Uterus (tissue), 4 donors: Measurements from ENCODE around the gene ALKBH1. TPM values are rescaled to one million over a fixed set of nuclear protein-coding genes. Genes with fewer than 3 reads are reported as not detected.

Source experiments
- DNase-seq, 2 donors: peaks; one replicate each; pipeline ENCODE4 v3.0.0-alpha.2; 2019 to 2020
- H3K27ac ChIP-seq, 2 donors: fragments of 200-600 bp; sonication (generic); 1 replicate in 1 of 2; 2 replicates in 1 of 2; pipeline ENCODE4 v1.5.1; 2016 to 2018
- H3K27me3 ChIP-seq, 2 donors: fragments of 200-600 bp; sonication (generic); one replicate each; pipeline ENCODE4 v1.5.1; 2018 to 2019; ENCODE audit warnings: control low read depth in 1 of 2
- H3K36me3 ChIP-seq, 2 donors: fragments of 200-600 bp; sonication (generic); one replicate each; pipeline ENCODE4 v1.5.1; 2019; ENCODE audit warnings: control low read depth in 1 of 2
- H3K4me1 ChIP-seq, 2 donors: fragments of 200-600 bp; sonication (generic); one replicate each; pipeline ENCODE4 v1.5.1; 2018 to 2019; ENCODE audit warnings: control low read depth in 1 of 2
- H3K4me3 ChIP-seq, 2 donors: fragments of 200-600 bp; sonication (generic); 1 replicate in 1 of 2; 2 replicates in 1 of 2; pipeline ENCODE4 v1.5.1; 2018 to 2019; ENCODE audit warnings: mild to moderate bottlenecking in 1 of 2
- H3K9me3 ChIP-seq, 2 donors: fragments of 200-600 bp; sonication (generic); one replicate each; pipeline ENCODE4 v1.5.1; 2019; ENCODE audit warnings: control low read depth in 1 of 2
- POLR2A ChIP-seq, 2 donors: fragments of 450-650 bp; IDR thresholded peaks; one replicate each; pipeline ENCODE4 v1.6.1; 2016; ENCODE audit warnings: antibody characterized with exemption in 2 of 2, mild to moderate bottlenecking in 1 of 2, moderate library complexity in 1 of 2
- intact Hi-C: fragments of 100-400 bp; cut with DNase I; formaldehyde crosslinking; loops from one replicate; pipeline ENCODE4 v1.15.1; 2023; ENCODE audit warnings: low total_unique reads
- total RNA-seq, 4 donors: library from RNA; depleted of rRNA in 3 of 4; stranded (reverse); fragments of >200 nt in 3 of 4; gene quantifications; one replicate each; pipeline versions ENCODE4 v1.1.0 to v1.2.4, GENCODE V29; 2014 to 2023
- TF ChIP-seq, protein P1 (sequence below), 4 experiments: fragments of 200-600 bp in 2 of 4; fragments of 450-650 bp in 2 of 4; sonication (generic) in 2 of 4; IDR thresholded peaks; one replicate each; pipeline ENCODE4 v1.5.1; 2016 to 2019; ENCODE audit warnings: antibody characterized with exemption in 4 of 4, mild to moderate bottlenecking in 2 of 4, moderate library complexity in 1 of 4
- donor health status: DM: yes; HTN: yes; CAD: no.

Gene ALKBH1
- total RNA-seq, 4 donors from 2014 or later: 5.3 to 36.4 (median 16.7) TPM

DNA sequence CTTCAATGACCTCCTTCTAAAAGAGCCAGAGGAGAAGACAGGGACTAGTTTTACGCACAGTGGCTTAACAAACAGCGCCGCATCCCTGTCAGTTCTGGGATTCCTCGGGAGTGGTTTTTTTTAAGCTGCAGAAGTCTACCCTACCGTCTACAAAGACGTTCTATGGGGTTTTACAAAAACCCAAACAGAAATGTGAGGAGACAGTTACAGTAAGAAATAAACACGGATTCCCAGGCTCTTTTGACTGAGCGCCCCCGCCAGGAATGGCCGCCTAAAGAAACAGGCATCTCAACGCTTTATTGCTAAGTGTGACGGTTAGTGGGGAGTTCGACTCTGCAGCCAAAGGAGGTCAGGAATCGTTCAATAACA is 484 bp downstream of the ALKBH1 start:
- Histone ChIP-seq H3K9me3 (no peaks in the 10 kb centered on the region), H3K27me3 (no peaks in the 10 kb centered on the region), H3K4me3 (peak overlapping the region; percentile 76 to 89), H3K4me1 (peaks cover 0 to 2% of the 10 kb centered on the region in 2 donors), H3K27ac (peak overlapping the region; percentile 34 to 70), H3K36me3 (no peaks in the 10 kb centered on the region)
- DNase-seq: no peak
- TF ChIP-seq POLR2A (IDR thresholded peaks at IDR 0.05): no peak
- TF ChIP-seq, protein P1, sequence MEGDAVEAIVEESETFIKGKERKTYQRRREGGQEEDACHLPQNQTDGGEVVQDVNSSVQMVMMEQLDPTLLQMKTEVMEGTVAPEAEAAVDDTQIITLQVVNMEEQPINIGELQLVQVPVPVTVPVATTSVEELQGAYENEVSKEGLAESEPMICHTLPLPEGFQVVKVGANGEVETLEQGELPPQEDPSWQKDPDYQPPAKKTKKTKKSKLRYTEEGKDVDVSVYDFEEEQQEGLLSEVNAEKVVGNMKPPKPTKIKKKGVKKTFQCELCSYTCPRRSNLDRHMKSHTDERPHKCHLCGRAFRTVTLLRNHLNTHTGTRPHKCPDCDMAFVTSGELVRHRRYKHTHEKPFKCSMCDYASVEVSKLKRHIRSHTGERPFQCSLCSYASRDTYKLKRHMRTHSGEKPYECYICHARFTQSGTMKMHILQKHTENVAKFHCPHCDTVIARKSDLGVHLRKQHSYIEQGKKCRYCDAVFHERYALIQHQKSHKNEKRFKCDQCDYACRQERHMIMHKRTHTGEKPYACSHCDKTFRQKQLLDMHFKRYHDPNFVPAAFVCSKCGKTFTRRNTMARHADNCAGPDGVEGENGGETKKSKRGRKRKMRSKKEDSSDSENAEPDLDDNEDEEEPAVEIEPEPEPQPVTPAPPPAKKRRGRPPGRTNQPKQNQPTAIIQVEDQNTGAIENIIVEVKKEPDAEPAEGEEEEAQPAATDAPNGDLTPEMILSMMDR (IDR thresholded peaks at IDR 0.05): no peak
- intact Hi-C loops: no loop called here

DNA sequence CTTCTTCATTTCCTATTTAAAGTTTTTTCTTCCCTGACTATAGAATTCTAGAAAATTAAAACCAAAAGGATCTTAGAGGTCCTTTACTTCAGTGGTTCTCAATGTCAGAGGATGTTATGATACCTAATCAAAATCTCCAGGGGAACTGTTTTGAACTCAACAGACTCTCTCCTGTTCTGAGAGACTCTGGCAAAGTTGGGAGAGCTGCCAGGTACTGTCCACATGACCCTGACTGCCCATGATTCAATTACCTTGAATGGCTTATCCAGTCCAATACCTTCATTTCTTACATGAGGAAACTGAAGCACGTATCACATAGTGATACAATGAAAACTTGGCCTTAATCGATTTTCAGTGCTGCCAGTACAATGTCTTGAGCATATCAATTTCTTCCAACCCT is 16.6 kb downstream of the ALKBH1 start:
- intact Hi-C loops: no loop called here
- Histone ChIP-seq H3K36me3 (no peaks in the 10 kb centered on the region), H3K9me3 (no peaks in the 10 kb centered on the region), H3K27ac (no peak overlapping the region), H3K4me3 (no peak overlapping the region), H3K4me1 (no peaks in the 10 kb centered on the region), H3K27me3 (no peaks in the 10 kb centered on the region)
- no peak for TF ChIP-seq POLR2A (IDR thresholded peaks at IDR 0.05)
- no peak for DNase-seq

DNA sequence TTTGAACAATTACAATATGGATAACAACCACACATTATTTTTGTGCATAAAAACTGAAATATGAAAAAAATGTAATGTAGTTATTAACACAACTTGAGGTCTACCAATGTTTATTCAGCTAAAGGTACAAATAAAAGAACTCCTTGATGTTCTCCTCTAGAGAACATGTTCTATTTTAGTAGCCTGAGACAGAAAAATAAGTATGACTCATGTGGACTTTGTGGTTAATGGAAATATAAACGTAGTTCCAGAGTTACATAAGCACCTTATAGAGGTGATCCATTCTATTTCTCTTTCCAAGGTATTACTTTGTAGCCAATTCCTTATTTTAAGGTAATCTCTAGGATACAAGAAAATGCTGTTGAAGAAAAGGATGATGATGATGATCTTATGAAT is 25.7 kb downstream of the ALKBH1 start:
- intact Hi-C loops: no loop called here
- no peaks in the 10 kb centered on the region for H3K9me3 ChIP-seq
- no peaks in the 10 kb centered on the region for H3K27me3 ChIP-seq
- no peak for TF ChIP-seq POLR2A (IDR thresholded peaks at IDR 0.05)
- TF ChIP-seq, protein P1 (IDR thresholded peaks at IDR 0.05): no peak
- H3K36me3 ChIP-seq: no peaks in the 10 kb centered on the region
- no peak overlapping the region for H3K4me3 ChIP-seq
- H3K4me1 ChIP-seq: no peaks in the 10 kb centered on the region
- no peak overlapping the region for H3K27ac ChIP-seq
- DNase-seq: no peak

DNA sequence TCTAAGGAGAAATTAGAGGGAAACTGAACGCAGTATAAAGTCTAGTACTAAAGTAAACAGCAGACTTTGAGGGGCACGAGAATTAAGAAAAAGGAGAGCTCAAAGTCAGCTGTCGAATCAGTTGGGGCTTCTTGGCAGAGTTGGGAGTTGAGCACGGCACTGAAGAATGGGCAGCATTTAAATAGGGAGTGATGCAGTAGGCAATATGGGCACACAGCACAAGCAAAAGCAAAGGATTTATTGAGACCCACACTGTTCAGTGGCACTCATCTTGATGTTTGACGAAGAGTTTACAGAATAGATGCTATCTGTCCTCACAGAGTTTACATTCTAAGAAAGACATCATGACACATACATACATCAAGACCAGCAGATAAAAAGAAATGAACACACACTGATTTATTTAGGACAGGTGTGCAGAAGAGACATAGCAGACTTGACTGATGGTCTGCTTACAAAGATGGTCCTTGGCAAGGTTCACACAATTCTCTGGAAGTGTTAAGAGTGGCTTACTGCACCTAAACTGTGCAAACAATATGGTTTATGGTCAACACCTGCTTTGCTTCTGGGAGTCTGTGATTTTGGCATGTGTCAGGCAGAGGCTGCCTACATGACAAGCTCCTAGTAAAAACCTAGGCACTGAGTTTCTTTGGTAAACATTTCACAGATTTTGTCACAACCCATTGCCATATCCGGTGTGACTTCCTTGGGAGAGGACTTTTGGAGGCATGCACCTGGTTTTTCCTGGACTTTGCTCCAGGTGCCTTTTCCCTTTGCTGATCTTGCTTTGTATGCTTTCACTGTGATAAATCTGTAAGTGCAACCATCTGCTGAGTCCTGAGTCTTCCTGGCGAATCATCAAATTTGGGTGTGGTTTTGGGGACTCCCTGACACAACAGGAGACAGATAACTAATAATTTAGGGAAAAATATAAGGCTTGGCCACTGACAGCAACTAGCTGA is 26.3 kb downstream of the ALKBH1 start:
- H3K27ac ChIP-seq: no peak overlapping the region
- no peak for TF ChIP-seq POLR2A (IDR thresholded peaks at IDR 0.05)
- TF ChIP-seq, protein P1 (IDR thresholded peaks at IDR 0.05): no peak
- no peaks in the 10 kb centered on the region for H3K36me3 ChIP-seq

DNA sequence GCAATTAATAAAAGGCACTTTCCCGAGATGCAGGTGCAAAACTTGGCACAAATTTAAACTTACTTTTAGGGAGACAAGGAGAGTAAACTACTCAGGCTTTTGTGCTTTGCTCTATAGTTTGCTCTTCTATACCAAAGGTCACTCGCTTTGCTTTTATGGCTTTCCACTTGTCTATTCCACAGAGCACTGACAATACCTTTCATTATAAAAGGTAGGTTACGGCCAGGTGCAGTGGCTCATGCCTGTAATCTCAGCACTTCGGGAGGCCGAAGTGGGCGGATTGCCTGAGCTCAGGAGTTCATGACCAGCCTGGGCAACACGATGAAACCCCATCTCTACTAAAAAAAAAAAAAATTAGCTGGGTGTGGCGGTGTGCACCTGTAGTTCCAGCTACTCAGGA is 32.9 kb downstream of the ALKBH1 start:
- Histone ChIP-seq H3K27me3 (no peaks in the 10 kb centered on the region), H3K9me3 (no peaks in the 10 kb centered on the region), H3K4me3 (no peak overlapping the region), H3K36me3 (no peaks in the 10 kb centered on the region), H3K27ac (no peak overlapping the region), H3K4me1 (no peaks in the 10 kb centered on the region)
- no peak for DNase-seq
- intact Hi-C loops: no loop called here
- TF ChIP-seq, protein P1 (IDR thresholded peaks at IDR 0.05): no peak
- TF ChIP-seq POLR2A (IDR thresholded peaks at IDR 0.05): no peak

More for the DNA sequence above, 26.3 kb downstream of the ALKBH1 start:
- no peaks in the 10 kb centered on the region for H3K9me3 ChIP-seq
- H3K4me1 ChIP-seq: no peaks in the 10 kb centered on the region
- H3K27me3 ChIP-seq: no peaks in the 10 kb centered on the region
- intact Hi-C loops: no loop called here
- no peak overlapping the region for H3K4me3 ChIP-seq
- DNase-seq: no peak
